CD14-positive monocyte (primary cell): ENCODE results near the gene OPTC. TPM values are rescaled to one million over a fixed set of nuclear protein-coding genes. Genes with fewer than 3 reads are reported as not detected.

Experiments used
- DNase-seq, 3 donors: peaks; one replicate each; pipeline ENCODE4 v3.0.0-alpha.2; 2011 to 2022
- H2AFZ ChIP-seq: 2 replicates; pipeline ENCODE4 v1.6.0; 2012; ENCODE audit warnings: mild to moderate bottlenecking, low read depth, low read length, inconsistent platforms; ENCODE audit not compliant: insufficient read depth, poor library complexity, severe bottlenecking
- H3K27ac ChIP-seq, 2 donors: 1 replicate in 1 of 2; 2 replicates in 1 of 2; pipeline ENCODE4 v1.5.1; 2012 to 2013; ENCODE audit warnings: low read length in 2 of 2, control low read depth in 1 of 2, inconsistent platforms in 1 of 2, low read depth in 1 of 2, mild to moderate bottlenecking in 1 of 2
- H3K27me3 ChIP-seq, 2 donors: one replicate each; pipeline versions ENCODE4 v1.6.0 to v1.6.1; 2011 to 2013; ENCODE audit warnings: low read length in 2 of 2; ENCODE audit not compliant: control insufficient read depth in 2 of 2, insufficient read depth in 2 of 2
- H3K36me3 ChIP-seq, 2 donors: replicated peaks in 1 of 2; 1 replicate in 1 of 2; 2 replicates in 1 of 2; pipeline versions ENCODE4 v1.5.1 to v1.6.1; 2012 to 2013; ENCODE audit warnings: low read length in 2 of 2, control low read depth in 1 of 2, inconsistent platforms in 1 of 2, mild to moderate bottlenecking in 1 of 2; ENCODE audit not compliant: insufficient read depth in 2 of 2, control insufficient read depth in 1 of 2
- H3K4me1 ChIP-seq, 2 donors: 1 replicate in 1 of 2; 2 replicates in 1 of 2; pipeline versions ENCODE4 v1.5.1 to v1.6.1; 2012 to 2013; ENCODE audit warnings: low read length in 2 of 2, control low read depth in 1 of 2, inconsistent platforms in 1 of 2, mild to moderate bottlenecking in 1 of 2, moderate library complexity in 1 of 2; ENCODE audit not compliant: insufficient read depth in 2 of 2, control insufficient read depth in 1 of 2
- H3K4me2 ChIP-seq: replicated peaks from 2 replicates; pipeline ENCODE3; 2012; ENCODE audit warnings: low read length, moderate library complexity, mild to moderate bottlenecking; ENCODE audit not compliant: poor library complexity, severe bottlenecking; ENCODE audit errors: extremely low read depth
- H3K4me3 ChIP-seq, 3 experiments: fragments of 200-600 bp in 1 of 3; sonication (generic) in 1 of 3; replicated peaks in 1 of 3; 1 replicate in 2 of 3; 2 replicates in 1 of 3; pipeline ENCODE4 v1.5.1; 2011 to 2013; ENCODE audit warnings: low read length in 3 of 3, mild to moderate bottlenecking in 3 of 3, control low read depth in 2 of 3, low read depth in 2 of 3, inconsistent platforms in 1 of 3, moderate library complexity in 1 of 3
- H3K79me2 ChIP-seq: 2 replicates; pipeline ENCODE4 v1.6.0; 2012; ENCODE audit warnings: mild to moderate bottlenecking, control low read depth, inconsistent platforms, low read length, moderate library complexity; ENCODE audit not compliant: insufficient read depth
- H3K9ac ChIP-seq: 2 replicates; pipeline ENCODE4 v1.6.0; 2017; ENCODE audit warnings: low read length, mild to moderate bottlenecking; ENCODE audit not compliant: insufficient read depth, poor library complexity, severe bottlenecking
- H3K9me3 ChIP-seq, 2 donors: replicated peaks in 1 of 2; 1 replicate in 1 of 2; 2 replicates in 1 of 2; pipeline versions ENCODE4 v1.5.1 to v1.6.1; 2012 to 2013; ENCODE audit warnings: low read length in 2 of 2, control low read depth in 1 of 2; ENCODE audit not compliant: control insufficient read depth in 1 of 2, insufficient read depth in 1 of 2
- H4K20me1 ChIP-seq: 2 replicates; pipeline ENCODE4 v1.6.0; 2012; ENCODE audit warnings: mild to moderate bottlenecking, low read length, control low read depth, moderate library complexity; ENCODE audit not compliant: insufficient read depth
- H3K27ac Mint-ChIP-seq, 7 donors: one replicate each; pipeline ENCODE4 v1.8.0; 2020; ENCODE audit warnings: mild to moderate bottlenecking in 7 of 7, mixed read lengths in 7 of 7, moderate library complexity in 6 of 7, inconsistent platforms in 2 of 7
- H3K27me3 Mint-ChIP-seq, 3 donors: one replicate each; pipeline ENCODE4 v1.8.0; 2021 to 2022; ENCODE audit warnings: low read depth in 3 of 3, mild to moderate bottlenecking in 3 of 3, mixed read lengths in 3 of 3, moderate library complexity in 3 of 3, inconsistent platforms in 1 of 3
- H3K36me3 Mint-ChIP-seq, 2 donors: one replicate each; pipeline ENCODE4 v1.8.0; 2020; ENCODE audit warnings: mixed read lengths in 2 of 2, inconsistent platforms in 1 of 2, mild to moderate bottlenecking in 1 of 2
- H3K4me1 Mint-ChIP-seq: one replicate; pipeline ENCODE4 v1.8.0; 2020; ENCODE audit warnings: mild to moderate bottlenecking, mixed read lengths
- H3K4me3 Mint-ChIP-seq, 2 donors: one replicate each; pipeline ENCODE4 v1.8.0; 2020; ENCODE audit warnings: mild to moderate bottlenecking in 2 of 2, mixed read lengths in 2 of 2, moderate library complexity in 1 of 2
- H3K9me3 Mint-ChIP-seq, 7 donors: one replicate each; pipeline ENCODE4 v1.8.0; 2020 to 2022; ENCODE audit warnings: mixed read lengths in 7 of 7, mild to moderate bottlenecking in 6 of 7, moderate library complexity in 6 of 7, inconsistent platforms in 2 of 7
- CTCF ChIP-seq: fragments of 200-600 bp; IDR thresholded peaks from one replicate; pipeline ENCODE4 v1.8.0; 2022; ENCODE audit warnings: antibody characterized with exemption, mild to moderate bottlenecking
- WGBS: methylation state at CpG from one replicate; pipeline ENCODE4 v1.1.5; 2013; ENCODE audit warnings: missing lambda C conversion rate; ENCODE audit not compliant: insufficient coverage; 5-methylcytosine and 5-hydroxymethylcytosine counted together
- intact Hi-C, 2 donors: fragments of 100-400 bp; cut with micrococcal nuclease; formaldehyde crosslinking; loops; one replicate each; pipeline versions ENCODE4 v1.15.0 to v1.15.1; 2023
- polyA plus RNA-seq, 3 donors: library from polyadenylated mRNA; depleted of rRNA in 1 of 3; unstranded in 2 of 3; stranded (reverse) in 1 of 3; fragments of 300-500 nt in 2 of 3; fragments of >200 nt in 1 of 3; fragmentation: Illumina TruSeq in 2 of 3; gene quantifications; 1 replicate in 2 of 3; 2 replicates in 1 of 3; pipeline ENCODE4 v1.2.3, GENCODE V29; 2012 to 2021

Gene OPTC
- polyA plus RNA-seq, 3 donors = not detected

- H3K9me3 ChIP-seq = no peaks in the 10 kb centered on the region
- no peaks in the 10 kb centered on the region for H3K4me1 ChIP-seq
- no peak overlapping the region for H3K27ac Mint-ChIP-seq
- H3K27ac ChIP-seq = no peak overlapping the region
- H3K36me3 ChIP-seq = no peaks in the 10 kb centered on the region
- no peak overlapping the region for H3K9ac ChIP-seq
- peaks cover 1 to 8% (median 2%) of the 10 kb centered on the region in 3 donors for H3K27me3 Mint-ChIP-seq
- DNase-seq = no peak
- no peaks in the 10 kb centered on the region for H3K79me2 ChIP-seq
- no peak overlapping the region for H3K4me3 ChIP-seq
- no peaks in the 10 kb centered on the region for H3K4me1 Mint-ChIP-seq
- no peak for TF ChIP-seq CTCF
- no peaks in the 10 kb centered on the region for H3K27me3 ChIP-seq
- no peaks in the 10 kb centered on the region for H3K9me3 Mint-ChIP-seq
- H2AFZ ChIP-seq = no peak overlapping the region
- H3K4me2 ChIP-seq = no peak overlapping the region
- no peak overlapping the region for H3K4me3 Mint-ChIP-seq
- intact Hi-C loops = no loop called here
- no peaks in the 10 kb centered on the region for H4K20me1 ChIP-seq
- WGBS = no CpG with 5 or more reads among the region's 1 CpG
- H3K36me3 Mint-ChIP-seq = no peaks in the 10 kb centered on the region
Measured at GRCh38 chr1:203546274-203546673, 52.3 kb downstream of the OPTC start.

- Histone ChIP-seq H3K4me3 (no peak overlapping the region), H3K4me1 (no peaks in the 10 kb centered on the region), H3K27me3 (no peaks in the 10 kb centered on the region), H3K9me3 (no peaks in the 10 kb centered on the region), H3K79me2 (no peaks in the 10 kb centered on the region), H3K36me3 (no peaks in the 10 kb centered on the region), H3K4me2 (no peak overlapping the region), H3K27ac (no peak overlapping the region), H2AFZ (no peak overlapping the region), H3K9ac (no peak overlapping the region), H4K20me1 (no peaks in the 10 kb centered on the region)
- Mint-ChIP-seq H3K27ac (no peak overlapping the region), H3K4me3 (no peak overlapping the region), H3K4me1 (no peaks in the 10 kb centered on the region), H3K27me3 (peaks cover 1 to 8% (median 2%) of the 10 kb centered on the region in 3 donors), H3K9me3 (no peaks in the 10 kb centered on the region), H3K36me3 (no peaks in the 10 kb centered on the region)
- no peak for DNase-seq
- intact Hi-C loops = no loop called here
- no peak for TF ChIP-seq CTCF
- WGBS = no CpG with 5 or more reads among the region's 4 CpGs
Measured at GRCh38 chr1:203547147-203547546, 53.2 kb downstream of the OPTC start.
